GM12878 (cell line): Measurements from ENCODE around the gene MSI2. TPM values are rescaled to one million over a fixed set of nuclear protein-coding genes. Genes with fewer than 3 reads are reported as not detected.

Experiments
- ATAC-seq: fragments of 200-7000 bp; cut with Tn5 transposase; 3 replicates; pipeline ENCODE4 v1.9.1; 2020; ENCODE audit warnings: mild to moderate bottlenecking, moderate library complexity
- BruUV-seq: library from RNA; stranded (reverse); fragments of 400-500 nt; replicated peaks from 2 replicates; lab custom pipeline; 2021; lab: Mats Ljungman, UMichigan
- CTCF ChIA-PET: fragments of 300-600 bp; sonication (Branson Sonifier 250); formaldehyde crosslinking; extraction: SDS; loops from one replicate; lab custom pipeline; 2021; ENCODE audit warnings: inconsistent platforms; lab: Yijun Ruan, JAX
- POLR2A ChIA-PET: fragments of 350-600 bp; formaldehyde crosslinking; extraction: SDS; loops from one replicate; lab custom pipeline; 2021; ENCODE audit warnings: inconsistent platforms; lab: Charles Lee
- RAD21 ChIA-PET: fragments of 300-600 bp; sonication (Branson Sonifier 250); formaldehyde crosslinking; loops from one replicate; lab custom pipeline; 2023; ENCODE audit warnings: antibody characterized with exemption; ENCODE audit not compliant: unreplicated experiment; lab: Charles Lee
- SMC1A ChIA-PET: fragments of 300-600 bp; sonication (Branson Sonifier 250); formaldehyde crosslinking; loops from one replicate; lab custom pipeline; 2023; ENCODE audit not compliant: unreplicated experiment, uncharacterized antibody; lab: Charles Lee
- DNase-seq: peaks from one replicate; pipeline ENCODE4 v3.0.0-alpha.2; 2011; ENCODE audit warnings: low read depth, low spot score
- FAIRE-seq: peaks from 3 replicates; lab custom pipeline; 2011; peaks lifted over from hg19 to GRCh38; lab: Jason Lieb, UNC
- H2AFZ ChIP-seq: 2 replicates; pipeline ENCODE4 v1.6.0; 2011; ENCODE audit warnings: low read depth, low read length, control low read depth; ENCODE audit not compliant: control insufficient read depth
- H3K27ac ChIP-seq: 2 replicates; pipeline ENCODE4 v1.5.1; 2011; ENCODE audit warnings: control low read depth; ENCODE audit not compliant: control insufficient read depth, insufficient read depth
- H3K27me3 ChIP-seq, 2 experiments: replicated peaks in 1 of 2; 2 replicates each; pipeline versions ENCODE4 v1.6.0 to v1.6.1; 2011; ENCODE audit warnings: low read length in 1 of 2; ENCODE audit not compliant: control insufficient read depth in 2 of 2, insufficient read depth in 2 of 2
- H3K36me3 ChIP-seq, 2 experiments: 2 replicates each; pipeline ENCODE4 v1.5.1; 2011; ENCODE audit warnings: low read length in 1 of 2; ENCODE audit not compliant: control insufficient read depth in 2 of 2, insufficient read depth in 2 of 2
- H3K4me1 ChIP-seq: 2 replicates; pipeline ENCODE4 v1.6.1; 2011; ENCODE audit warnings: mild to moderate bottlenecking, low read length, moderate library complexity, mixed read lengths; ENCODE audit not compliant: control insufficient read depth, insufficient read depth
- H3K4me2 ChIP-seq: 2 replicates; pipeline ENCODE4 v1.6.0; 2011; ENCODE audit warnings: control low read depth; ENCODE audit not compliant: control insufficient read depth, insufficient read depth
- H3K4me3 ChIP-seq: fragments of 200-600 bp; sonication (generic); 2 replicates; pipeline ENCODE4 v1.5.1; 2016
- H3K79me2 ChIP-seq: 2 replicates; pipeline ENCODE4 v1.6.0; 2011; ENCODE audit warnings: low read length; ENCODE audit not compliant: control insufficient read depth, insufficient read depth
- H3K9ac ChIP-seq: 2 replicates; pipeline ENCODE4 v1.8.0; 2011; ENCODE audit warnings: low read length, control low read depth, mixed read lengths; ENCODE audit not compliant: control insufficient read depth, insufficient read depth
- H3K9me3 ChIP-seq: replicated peaks from 3 replicates; pipeline ENCODE4 v1.5.1; 2011; ENCODE audit warnings: mild to moderate bottlenecking, low read length; ENCODE audit not compliant: control insufficient read depth, insufficient read depth
- H4K20me1 ChIP-seq: 2 replicates; pipeline ENCODE4 v1.6.0; 2011; ENCODE audit not compliant: control insufficient read depth, insufficient read depth
- MYB ChIP-seq: fragments of 150-350 bp; IDR thresholded peaks from 2 replicates; pipeline ENCODE4 v1.6.1; 2014; ENCODE audit warnings: mild to moderate bottlenecking, low read depth, low read length, borderline replicate concordance
- SMARCA5 ChIP-seq: fragments of 450-650 bp; IDR thresholded peaks from 2 replicates; pipeline ENCODE4 v1.6.1; 2017; ENCODE audit warnings: mild to moderate bottlenecking
- YBX1 ChIP-seq: fragments of 450-650 bp; IDR thresholded peaks from 2 replicates; pipeline ENCODE4 v1.6.1; 2016; ENCODE audit warnings: antibody characterized with exemption
- WGBS: methylation state at CpG from one replicate; pipeline ENCODE4 v1.1.6; 2016; ENCODE audit warnings: low lambda C conversion rate; ENCODE audit not compliant: insufficient replicate concordance, insufficient coverage; ENCODE audit errors: missing lambda C conversion rate; 5-methylcytosine and 5-hydroxymethylcytosine counted together
- in situ Hi-C: fragments of 300-500 bp; cut with MboI; formaldehyde crosslinking; loops from 9 replicates; pipeline ENCODE4 v1.14.3; 2018; ENCODE audit warnings: mixed read lengths
- intact Hi-C: fragments of 100-400 bp; cut with micrococcal nuclease; formaldehyde crosslinking; loops from one replicate; pipeline ENCODE4 v1.14.2; 2022; ENCODE audit not compliant: unreplicated experiment
- polyA plus RNA-seq, 11 experiments: library from polyadenylated mRNA; depleted of rRNA in 4 of 11; unstranded in 6 of 11; stranded (reverse) in 5 of 11; fragments of >200 nt; fragmentation: Nextera tagmentation in 4 of 11; fragmentation: Illumina TruSeq in 1 of 11; extraction: Ambion mirVana in 4 of 11; extraction: Trizol in 1 of 11; gene quantifications; 1 replicate in 1 of 11; 2 replicates in 10 of 11; pipeline versions ENCODE4 v1.2.1 to v1.2.3, GENCODE V29; 2011 to 2016; ENCODE audit warnings: inconsistent platforms in 2 of 11, missing spikeins in 2 of 11, low read depth in 1 of 11
- total RNA-seq, 4 experiments: library from RNA; depleted of rRNA in 3 of 4; stranded (reverse); fragments of >200 nt in 3 of 4; fragmentation: Illumina TruSeq in 1 of 4; extraction: Trizol in 1 of 4; gene quantifications; 2 replicates each; pipeline versions ENCODE4 v1.2.1 to v1.2.3, GENCODE V29; 2013 to 2021
- TF ChIP-seq, protein P1 (sequence below): fragments of 150-350 bp; IDR thresholded peaks from 2 replicates; pipeline ENCODE4 v1.6.1; 2016; ENCODE audit warnings: low read depth, low read length

Gene MSI2
- total and polyA plus RNA-seq, 10 of the 15 experiments (the other 5 are each of a cell fraction or from before 2014, with no cell fraction given), result 6.1 to 76.1 (median 42.0) TPM

GRCh38 chr17:57570724-57571344 lies 314.5 kb downstream of the MSI2 start (continued):
- TF ChIP-seq, protein P1, sequence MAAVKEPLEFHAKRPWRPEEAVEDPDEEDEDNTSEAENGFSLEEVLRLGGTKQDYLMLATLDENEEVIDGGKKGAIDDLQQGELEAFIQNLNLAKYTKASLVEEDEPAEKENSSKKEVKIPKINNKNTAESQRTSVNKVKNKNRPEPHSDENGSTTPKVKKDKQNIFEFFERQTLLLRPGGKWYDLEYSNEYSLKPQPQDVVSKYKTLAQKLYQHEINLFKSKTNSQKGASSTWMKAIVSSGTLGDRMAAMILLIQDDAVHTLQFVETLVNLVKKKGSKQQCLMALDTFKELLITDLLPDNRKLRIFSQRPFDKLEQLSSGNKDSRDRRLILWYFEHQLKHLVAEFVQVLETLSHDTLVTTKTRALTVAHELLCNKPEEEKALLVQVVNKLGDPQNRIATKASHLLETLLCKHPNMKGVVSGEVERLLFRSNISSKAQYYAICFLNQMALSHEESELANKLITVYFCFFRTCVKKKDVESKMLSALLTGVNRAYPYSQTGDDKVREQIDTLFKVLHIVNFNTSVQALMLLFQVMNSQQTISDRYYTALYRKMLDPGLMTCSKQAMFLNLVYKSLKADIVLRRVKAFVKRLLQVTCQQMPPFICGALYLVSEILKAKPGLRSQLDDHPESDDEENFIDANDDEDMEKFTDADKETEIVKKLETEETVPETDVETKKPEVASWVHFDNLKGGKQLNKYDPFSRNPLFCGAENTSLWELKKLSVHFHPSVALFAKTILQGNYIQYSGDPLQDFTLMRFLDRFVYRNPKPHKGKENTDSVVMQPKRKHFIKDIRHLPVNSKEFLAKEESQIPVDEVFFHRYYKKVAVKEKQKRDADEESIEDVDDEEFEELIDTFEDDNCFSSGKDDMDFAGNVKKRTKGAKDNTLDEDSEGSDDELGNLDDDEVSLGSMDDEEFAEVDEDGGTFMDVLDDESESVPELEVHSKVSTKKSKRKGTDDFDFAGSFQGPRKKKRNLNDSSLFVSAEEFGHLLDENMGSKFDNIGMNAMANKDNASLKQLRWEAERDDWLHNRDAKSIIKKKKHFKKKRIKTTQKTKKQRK, result no peak
- TF ChIP-seq MYB (no peak), YBX1 (no peak)

DNA sequence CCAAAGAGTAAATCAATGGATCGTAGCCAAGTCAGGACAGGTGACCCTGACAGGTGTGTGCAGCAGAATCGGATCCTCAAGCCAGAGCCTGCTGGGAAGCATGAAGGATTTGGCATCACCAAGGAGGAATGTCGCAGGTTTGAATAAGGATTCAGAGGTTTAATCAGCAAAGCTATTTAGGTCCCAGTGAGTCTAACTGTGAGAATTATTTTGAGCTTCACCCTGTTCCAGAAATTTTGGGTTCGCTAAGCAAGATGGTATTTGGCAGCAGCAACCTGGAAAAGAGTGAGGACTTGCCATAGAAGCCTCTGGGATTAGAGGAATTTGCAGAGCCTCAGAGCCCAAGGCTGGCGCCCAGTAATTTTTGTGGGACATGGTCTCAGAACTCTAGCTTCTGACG lies 315.7 kb downstream of the MSI2 start:
- no peak for FAIRE-seq
- no peak for DNase-seq
- ChIA-PET POLR2A (no interaction called here), CTCF (interaction anchor here (0.6 to 1.5 kb wide), 2 partner anchors 20 to 131 kb away, joined by 3 read pairs; no protein-coding TSS in a partner anchor), SMC1A (no interaction called here), RAD21 (no interaction called here)
- no peak overlapping the region for H3K4me2 ChIP-seq
- no peaks in the 10 kb centered on the region for H3K79me2 ChIP-seq
- H3K4me3 ChIP-seq, result no peak overlapping the region
- no peak overlapping the region for H3K9ac ChIP-seq
- no peak for TF ChIP-seq SMARCA5
- no peak overlapping the region for H2AFZ ChIP-seq
- WGBS, result 89% methylated on average over 6 of the region's 6 CpGs
- intact Hi-C loops, result no loop called here
- in situ Hi-C loops, result no loop called here
- H3K27ac ChIP-seq, result no peak overlapping the region
- H4K20me1 ChIP-seq, result no peaks in the 10 kb centered on the region; the same call in 1 of the 2 replicates
- H3K4me1 ChIP-seq, result no peaks in the 10 kb centered on the region
- H3K36me3 ChIP-seq, result peaks cover 0 to 2% of the 10 kb centered on the region in 2 experiments; a peak in 2 of 4 replicates
- H3K9me3 ChIP-seq, result no peaks in the 10 kb centered on the region
- no peak for ATAC-seq
- no TSS peak for BruUV-seq
- no peaks in the 10 kb centered on the region for H3K27me3 ChIP-seq
